ENCODE measurements around the gene RB1. TPM values are rescaled to one million over a fixed set of nuclear protein-coding genes. Genes with fewer than 3 reads are reported as not detected.

RB1 gene
- total RNA-seq, 1 experiment from 2014 or later = 18.8 TPM

- CTCF ChIA-PET = no interaction called here
- peaks cover 4% of the 10 kb centered on the region for H3K9me3 Mint-ChIP-seq
- TF ChIP-seq ZNF219 (CRISPR knock-in tag; IDR thresholded peaks at IDR 0.05; ENCODE audit: borderline replicate concordance) = no peak
- TF ChIP-seq RELA (CRISPR knock-in tag; IDR thresholded peaks at IDR 0.05; ENCODE audit: borderline replicate concordance) = no peak
- TF ChIP-seq, protein P1, sequence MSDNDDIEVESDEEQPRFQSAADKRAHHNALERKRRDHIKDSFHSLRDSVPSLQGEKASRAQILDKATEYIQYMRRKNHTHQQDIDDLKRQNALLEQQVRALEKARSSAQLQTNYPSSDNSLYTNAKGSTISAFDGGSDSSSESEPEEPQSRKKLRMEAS (CRISPR knock-in tag; IDR thresholded peaks at IDR 0.05) = no peak
- TF ChIP-seq, protein P2, sequence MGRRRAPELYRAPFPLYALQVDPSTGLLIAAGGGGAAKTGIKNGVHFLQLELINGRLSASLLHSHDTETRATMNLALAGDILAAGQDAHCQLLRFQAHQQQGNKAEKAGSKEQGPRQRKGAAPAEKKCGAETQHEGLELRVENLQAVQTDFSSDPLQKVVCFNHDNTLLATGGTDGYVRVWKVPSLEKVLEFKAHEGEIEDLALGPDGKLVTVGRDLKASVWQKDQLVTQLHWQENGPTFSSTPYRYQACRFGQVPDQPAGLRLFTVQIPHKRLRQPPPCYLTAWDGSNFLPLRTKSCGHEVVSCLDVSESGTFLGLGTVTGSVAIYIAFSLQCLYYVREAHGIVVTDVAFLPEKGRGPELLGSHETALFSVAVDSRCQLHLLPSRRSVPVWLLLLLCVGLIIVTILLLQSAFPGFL (CRISPR knock-in tag; IDR thresholded peaks at IDR 0.05; ENCODE audit: borderline replicate concordance) = no peak
- TF ChIP-seq SOX15 (CRISPR knock-in tag; IDR thresholded peaks at IDR 0.05) = no peak
- TF ChIP-seq TEAD1 (CRISPR knock-in tag; IDR thresholded peaks at IDR 0.05) = no peak
- TF ChIP-seq PRDM15 (CRISPR knock-in tag; IDR thresholded peaks at IDR 0.05) = no peak
- no peak for TF ChIP-seq ZNF138 (CRISPR knock-in tag; conservative IDR thresholded peaks at IDR 0.05)
- TF ChIP-seq, protein P3, sequence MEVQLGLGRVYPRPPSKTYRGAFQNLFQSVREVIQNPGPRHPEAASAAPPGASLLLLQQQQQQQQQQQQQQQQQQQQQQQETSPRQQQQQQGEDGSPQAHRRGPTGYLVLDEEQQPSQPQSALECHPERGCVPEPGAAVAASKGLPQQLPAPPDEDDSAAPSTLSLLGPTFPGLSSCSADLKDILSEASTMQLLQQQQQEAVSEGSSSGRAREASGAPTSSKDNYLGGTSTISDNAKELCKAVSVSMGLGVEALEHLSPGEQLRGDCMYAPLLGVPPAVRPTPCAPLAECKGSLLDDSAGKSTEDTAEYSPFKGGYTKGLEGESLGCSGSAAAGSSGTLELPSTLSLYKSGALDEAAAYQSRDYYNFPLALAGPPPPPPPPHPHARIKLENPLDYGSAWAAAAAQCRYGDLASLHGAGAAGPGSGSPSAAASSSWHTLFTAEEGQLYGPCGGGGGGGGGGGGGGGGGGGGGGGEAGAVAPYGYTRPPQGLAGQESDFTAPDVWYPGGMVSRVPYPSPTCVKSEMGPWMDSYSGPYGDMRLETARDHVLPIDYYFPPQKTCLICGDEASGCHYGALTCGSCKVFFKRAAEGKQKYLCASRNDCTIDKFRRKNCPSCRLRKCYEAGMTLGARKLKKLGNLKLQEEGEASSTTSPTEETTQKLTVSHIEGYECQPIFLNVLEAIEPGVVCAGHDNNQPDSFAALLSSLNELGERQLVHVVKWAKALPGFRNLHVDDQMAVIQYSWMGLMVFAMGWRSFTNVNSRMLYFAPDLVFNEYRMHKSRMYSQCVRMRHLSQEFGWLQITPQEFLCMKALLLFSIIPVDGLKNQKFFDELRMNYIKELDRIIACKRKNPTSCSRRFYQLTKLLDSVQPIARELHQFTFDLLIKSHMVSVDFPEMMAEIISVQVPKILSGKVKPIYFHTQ (CRISPR knock-in tag; IDR thresholded peaks at IDR 0.05) = no peak
- TF ChIP-seq, protein P4, sequence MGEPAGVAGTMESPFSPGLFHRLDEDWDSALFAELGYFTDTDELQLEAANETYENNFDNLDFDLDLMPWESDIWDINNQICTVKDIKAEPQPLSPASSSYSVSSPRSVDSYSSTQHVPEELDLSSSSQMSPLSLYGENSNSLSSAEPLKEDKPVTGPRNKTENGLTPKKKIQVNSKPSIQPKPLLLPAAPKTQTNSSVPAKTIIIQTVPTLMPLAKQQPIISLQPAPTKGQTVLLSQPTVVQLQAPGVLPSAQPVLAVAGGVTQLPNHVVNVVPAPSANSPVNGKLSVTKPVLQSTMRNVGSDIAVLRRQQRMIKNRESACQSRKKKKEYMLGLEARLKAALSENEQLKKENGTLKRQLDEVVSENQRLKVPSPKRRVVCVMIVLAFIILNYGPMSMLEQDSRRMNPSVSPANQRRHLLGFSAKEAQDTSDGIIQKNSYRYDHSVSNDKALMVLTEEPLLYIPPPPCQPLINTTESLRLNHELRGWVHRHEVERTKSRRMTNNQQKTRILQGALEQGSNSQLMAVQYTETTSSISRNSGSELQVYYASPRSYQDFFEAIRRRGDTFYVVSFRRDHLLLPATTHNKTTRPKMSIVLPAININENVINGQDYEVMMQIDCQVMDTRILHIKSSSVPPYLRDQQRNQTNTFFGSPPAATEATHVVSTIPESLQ (CRISPR knock-in tag; IDR thresholded peaks at IDR 0.05) = no peak
- no peak for TF ChIP-seq USF1 (CRISPR knock-in tag; IDR thresholded peaks at IDR 0.05)
- no peak for TF ChIP-seq ATF1 (CRISPR knock-in tag; IDR thresholded peaks at IDR 0.05)
- H3K4me3 Mint-ChIP-seq = no peak overlapping the region
- peaks cover 3% of the 10 kb centered on the region for H3K36me3 Mint-ChIP-seq
- no peak for ATAC-seq
- no peak for DNase-seq (ENCODE audit: low spot score)
- no peaks in the 10 kb centered on the region for H3K4me1 Mint-ChIP-seq
- H3K27me3 Mint-ChIP-seq (ENCODE audit: low read depth) = no peaks in the 10 kb centered on the region
- POLR2A ChIA-PET = no interaction called here
- no peak overlapping the region for H3K27ac Mint-ChIP-seq
Measured at GRCh38 chr13:48369988-48370387, 66.4 kb downstream of the RB1 start.

- Mint-ChIP-seq H3K4me1 (no peaks in the 10 kb centered on the region), H3K4me3 (no peak overlapping the region), H3K9me3 (peaks cover 5% of the 10 kb centered on the region), H3K36me3 (peaks cover 6% of the 10 kb centered on the region), H3K27me3 (ENCODE audit: low read depth) (no peaks in the 10 kb centered on the region), H3K27ac (no peak overlapping the region)
- CTCF ChIA-PET = no interaction called here
- ATAC-seq (no peak), DNase-seq (ENCODE audit: low spot score) (no peak)
- POLR2A ChIA-PET = no interaction called here
- TF ChIP-seq ZNF138 (CRISPR knock-in tag; conservative IDR thresholded peaks at IDR 0.05) = no peak
- TF ChIP-seq ATF1 (CRISPR knock-in tag; IDR thresholded peaks at IDR 0.05) = no peak
- TF ChIP-seq ZNF121 (CRISPR knock-in tag; IDR thresholded peaks at IDR 0.05) = no peak
- TF ChIP-seq SMAD3 (CRISPR knock-in tag; IDR thresholded peaks at IDR 0.05; ENCODE audit: borderline replicate concordance) = no peak
- TF ChIP-seq, protein P3 (CRISPR knock-in tag; IDR thresholded peaks at IDR 0.05) = no peak
- TF ChIP-seq FOXK1 (CRISPR knock-in tag; IDR thresholded peaks at IDR 0.05) = no peak
- TF ChIP-seq, protein P5, sequence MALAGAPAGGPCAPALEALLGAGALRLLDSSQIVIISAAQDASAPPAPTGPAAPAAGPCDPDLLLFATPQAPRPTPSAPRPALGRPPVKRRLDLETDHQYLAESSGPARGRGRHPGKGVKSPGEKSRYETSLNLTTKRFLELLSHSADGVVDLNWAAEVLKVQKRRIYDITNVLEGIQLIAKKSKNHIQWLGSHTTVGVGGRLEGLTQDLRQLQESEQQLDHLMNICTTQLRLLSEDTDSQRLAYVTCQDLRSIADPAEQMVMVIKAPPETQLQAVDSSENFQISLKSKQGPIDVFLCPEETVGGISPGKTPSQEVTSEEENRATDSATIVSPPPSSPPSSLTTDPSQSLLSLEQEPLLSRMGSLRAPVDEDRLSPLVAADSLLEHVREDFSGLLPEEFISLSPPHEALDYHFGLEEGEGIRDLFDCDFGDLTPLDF (CRISPR knock-in tag; IDR thresholded peaks at IDR 0.05) = no peak
- TF ChIP-seq ELF4 (CRISPR knock-in tag; IDR thresholded peaks at IDR 0.05; ENCODE audit: low read depth) = no peak
- no peak for TF ChIP-seq SMAD4 (CRISPR knock-in tag; IDR thresholded peaks at IDR 0.05)
- TF ChIP-seq ZNF219 (CRISPR knock-in tag; IDR thresholded peaks at IDR 0.05; ENCODE audit: borderline replicate concordance) = no peak
- TF ChIP-seq, protein P1 (CRISPR knock-in tag; IDR thresholded peaks at IDR 0.05) = no peak
Measured at GRCh38 chr13:48370815-48371214, 67.3 kb downstream of the RB1 start.
